Measurements from ENCODE around the gene TRPC4AP.

TRPC4AP gene

GRCh38 chr20:35000922-35001595, 91.5 kb downstream of the TRPC4AP start:
- TF ChIP-seq CTCF (IDR thresholded peaks at IDR 0.05), result no peak
- no peak overlapping the region for H3K4me3 ChIP-seq
- DNase-seq (ENCODE audit: low spot score), result no peak
- H3K27ac ChIP-seq, result no peak overlapping the region

- DNase-seq (ENCODE audit: low spot score), result no peak
- TF ChIP-seq CTCF (IDR thresholded peaks at IDR 0.05), result no peak
Observed at GRCh38 chr20:35000311-35000921, 92.2 kb downstream of the TRPC4AP start.

GRCh38 chr20:34999782-35000181, 92.8 kb downstream of the TRPC4AP start:
- DNase-seq (ENCODE audit: low spot score), result no peak
- no peak for TF ChIP-seq CTCF (IDR thresholded peaks at IDR 0.05)
- H3K4me3 ChIP-seq, result no peak overlapping the region
- H3K27ac ChIP-seq, result no peak overlapping the region

More at GRCh38 chr20:35000311-35000921, 92.2 kb downstream of the TRPC4AP start:
- Histone ChIP-seq H3K4me3 (no peak overlapping the region), H3K27ac (no peak overlapping the region)

GRCh38 chr20:34999021-34999451, 93.6 kb downstream of the TRPC4AP start:
- Histone ChIP-seq H3K27ac (no peak overlapping the region), H3K4me3 (no peak overlapping the region)
- no peak for TF ChIP-seq CTCF (IDR thresholded peaks at IDR 0.05)
- no peak for DNase-seq (ENCODE audit: low spot score)

GRCh38 chr20:34998331-34998950, 94.2 kb downstream of the TRPC4AP start:
- Histone ChIP-seq H3K4me3 (no peak overlapping the region), H3K27ac (no peak overlapping the region)
- no peak for TF ChIP-seq CTCF (IDR thresholded peaks at IDR 0.05)
- no peak for DNase-seq (ENCODE audit: low spot score)

GRCh38 chr20:34997774-34998173, 94.8 kb downstream of the TRPC4AP start:
- no peak overlapping the region for H3K27ac ChIP-seq
- no peak for DNase-seq (ENCODE audit: low spot score)
- H3K4me3 ChIP-seq, result no peak overlapping the region
- TF ChIP-seq CTCF (IDR thresholded peaks at IDR 0.05), result no peak
